H9 (cell line): ENCODE results near the gene POLDIP3. TPM values are rescaled to one million over a fixed set of nuclear protein-coding genes. Genes with fewer than 3 reads are reported as not detected.
"Not testable (repeated sequence)": the region's sequence is repeated elsewhere in the genome, so short reads cannot be mapped to it uniquely, and the experiment has no call there.

ENCODE experiments used
- DNase-seq: peaks from one replicate; pipeline ENCODE4 v3.0.0-alpha.2; 2017
- H2AFZ ChIP-seq: one replicate; pipeline ENCODE4 v1.6.1; 2013; ENCODE audit warnings: mild to moderate bottlenecking, low read length, control low read depth, moderate library complexity
- H2AK5ac ChIP-seq: 2 replicates; pipeline ENCODE4 v1.6.1; 2013; ENCODE audit warnings: low read length, control low read depth, mixed read lengths; ENCODE audit not compliant: insufficient read length
- H2BK120ac ChIP-seq: one replicate; pipeline ENCODE4 v1.6.1; 2013; ENCODE audit warnings: low read depth, mild to moderate bottlenecking, low read length, control low read depth, inconsistent platforms; ENCODE audit not compliant: poor library complexity, severe bottlenecking
- H2BK12ac ChIP-seq: 2 replicates; pipeline ENCODE4 v1.6.1; 2013; ENCODE audit warnings: low read length, control low read depth, mixed read lengths, low read depth; ENCODE audit not compliant: insufficient read length
- H2BK15ac ChIP-seq: 2 replicates; pipeline ENCODE4 v1.6.1; 2013; ENCODE audit warnings: low read depth, low read length, control low read depth
- H2BK20ac ChIP-seq: one replicate; pipeline ENCODE4 v1.6.1; 2013; ENCODE audit warnings: low read depth, mild to moderate bottlenecking, low read length, control low read depth, inconsistent platforms; ENCODE audit not compliant: poor library complexity, severe bottlenecking
- H2BK5ac ChIP-seq: 2 replicates; pipeline ENCODE4 v1.6.1; 2013; ENCODE audit warnings: low read length, control low read depth, mixed read lengths; ENCODE audit not compliant: insufficient read length
- H3K14ac ChIP-seq: 2 replicates; pipeline ENCODE4 v1.6.1; 2013; ENCODE audit warnings: low read length, control low read depth; ENCODE audit not compliant: insufficient read depth
- H3K18ac ChIP-seq: 2 replicates; pipeline ENCODE4 v1.6.1; 2013; ENCODE audit warnings: low read depth, mild to moderate bottlenecking, mixed read lengths, low read length, control low read depth; ENCODE audit not compliant: insufficient read length
- H3K23ac ChIP-seq: 2 replicates; pipeline ENCODE4 v1.6.1; 2013; ENCODE audit warnings: low read length, control low read depth, mixed read lengths, low read depth; ENCODE audit not compliant: insufficient read length
- H3K23me2 ChIP-seq: 2 replicates; pipeline ENCODE4 v1.6.1; 2013; ENCODE audit warnings: low read depth, mild to moderate bottlenecking, mixed read lengths, low read length, control low read depth; ENCODE audit not compliant: insufficient read length, poor library complexity, severe bottlenecking
- H3K27ac ChIP-seq: 2 replicates; pipeline ENCODE4 v1.5.1; 2013; ENCODE audit warnings: low read length, control low read depth, mixed read lengths, low read depth; ENCODE audit not compliant: insufficient read length
- H3K27me3 ChIP-seq: 2 replicates; pipeline ENCODE4 v1.6.1; 2013; ENCODE audit warnings: low read length, control low read depth, inconsistent platforms; ENCODE audit not compliant: insufficient read depth
- H3K4ac ChIP-seq: 2 replicates; pipeline ENCODE4 v1.6.1; 2013; ENCODE audit warnings: low read depth, mild to moderate bottlenecking, control low read depth, inconsistent platforms, low read length, moderate library complexity
- H3K4me1 ChIP-seq: 2 replicates; pipeline ENCODE4 v1.6.1; 2013; ENCODE audit warnings: low read length, control low read depth, inconsistent platforms; ENCODE audit not compliant: insufficient read depth
- H3K4me2 ChIP-seq: 2 replicates; pipeline ENCODE4 v1.6.1; 2013; ENCODE audit warnings: low read length, control low read depth, mixed read lengths; ENCODE audit not compliant: insufficient read length, insufficient read depth
- H3K56ac ChIP-seq: 2 replicates; pipeline ENCODE4 v1.6.1; 2013; ENCODE audit warnings: low read depth, mild to moderate bottlenecking, mixed read lengths, low read length, control low read depth; ENCODE audit not compliant: insufficient read length
- H3K79me1 ChIP-seq: 2 replicates; pipeline ENCODE4 v1.6.1; 2013; ENCODE audit warnings: low read depth, mild to moderate bottlenecking, moderate library complexity, low read length, control low read depth, inconsistent platforms; ENCODE audit not compliant: insufficient read depth, poor library complexity, severe bottlenecking
- H3K79me2 ChIP-seq: 2 replicates; pipeline ENCODE4 v1.6.1; 2013; ENCODE audit warnings: low read length, control low read depth, inconsistent platforms; ENCODE audit not compliant: insufficient read depth
- H3K9ac ChIP-seq: 2 replicates; pipeline ENCODE4 v1.6.1; 2013; ENCODE audit warnings: low read length, control low read depth, mixed read lengths; ENCODE audit not compliant: insufficient read length; ENCODE audit errors: extremely low read depth
- H3K9me3 ChIP-seq: one replicate; pipeline ENCODE4 v1.6.1; 2013; ENCODE audit warnings: low read depth, low read length, inconsistent platforms; ENCODE audit not compliant: control insufficient read depth
- H3T11ph ChIP-seq: one replicate; pipeline ENCODE4 v1.6.1; 2013; ENCODE audit warnings: mild to moderate bottlenecking, low read length, control low read depth, inconsistent platforms
- H4K20me1 ChIP-seq: one replicate; pipeline ENCODE4 v1.6.1; 2013; ENCODE audit not compliant: control insufficient read depth, insufficient read length, insufficient read depth
- H4K5ac ChIP-seq: 2 replicates; pipeline ENCODE4 v1.6.1; 2013; ENCODE audit warnings: low read depth, mild to moderate bottlenecking, mixed read lengths, low read length, control low read depth; ENCODE audit not compliant: insufficient read length
- H4K8ac ChIP-seq: replicated peaks from 2 replicates; pipeline ENCODE4 v1.6.1; 2013; ENCODE audit warnings: low read length, control low read depth, mixed read lengths, low read depth; ENCODE audit not compliant: insufficient read length
- H4K91ac ChIP-seq: 2 replicates; pipeline ENCODE4 v1.6.1; 2013; ENCODE audit warnings: low read depth, mild to moderate bottlenecking, moderate library complexity, mixed read lengths, low read length, control low read depth; ENCODE audit not compliant: insufficient read length
- H3K27ac Mint-ChIP-seq, 3 experiments: 2 replicates in 2 of 3; 3 replicates in 1 of 3; pipeline ENCODE4 v1.8.0; 2020 to 2021; ENCODE audit warnings: mixed read lengths in 3 of 3, mild to moderate bottlenecking in 1 of 3, moderate library complexity in 1 of 3
- H3K27me3 Mint-ChIP-seq: 2 replicates; pipeline ENCODE4 v1.8.0; 2021; ENCODE audit warnings: low read depth, mild to moderate bottlenecking, moderate library complexity, mixed read lengths
- H3K36me3 Mint-ChIP-seq, 3 experiments: 2 replicates in 2 of 3; 3 replicates in 1 of 3; pipeline ENCODE4 v1.8.0; 2020 to 2021; ENCODE audit warnings: low read depth in 3 of 3, mixed read lengths in 3 of 3; ENCODE audit not compliant: insufficient read depth in 1 of 3
- H3K4me1 Mint-ChIP-seq, 2 experiments: 2 replicates each; pipeline ENCODE4 v1.8.0; 2020; ENCODE audit warnings: mixed read lengths in 2 of 2
- H3K4me3 Mint-ChIP-seq, 2 experiments: 2 replicates in 1 of 2; 3 replicates in 1 of 2; pipeline ENCODE4 v1.8.0; 2020 to 2021; ENCODE audit warnings: mild to moderate bottlenecking in 2 of 2, mixed read lengths in 2 of 2, moderate library complexity in 1 of 2
- H3K9me3 Mint-ChIP-seq, 2 experiments: 2 replicates in 1 of 2; 3 replicates in 1 of 2; pipeline ENCODE4 v1.8.0; 2020; ENCODE audit warnings: mild to moderate bottlenecking in 2 of 2, mixed read lengths in 2 of 2, moderate library complexity in 1 of 2
- CTCF ChIP-seq: fragments of 200-600 bp; sonication (generic); conservative IDR thresholded peaks from 3 replicates; pipeline ENCODE4 v1.8.0; 2021; ENCODE audit warnings: antibody characterized with exemption, mild to moderate bottlenecking
- WGBS: extraction: QIAGEN DNeasy Blood & Tissue Kit; methylation state at CpG from one replicate; pipeline ENCODE4 v1.1.7; 2013; ENCODE audit warnings: missing lambda C conversion rate, low lambda C conversion rate, mixed read lengths; ENCODE audit not compliant: insufficient read length; ENCODE audit errors: extremely low coverage; 5-methylcytosine and 5-hydroxymethylcytosine counted together
- total RNA-seq: library from RNA; stranded (reverse); gene quantifications from 2 replicates; pipeline ENCODE4 v1.2.1, GENCODE V29; 2021

Gene POLDIP3
- total RNA-seq, 1 experiment from 2014 or later: 90.8 TPM

GRCh38 chr22:42544686-42545085 is 70.0 kb downstream of the POLDIP3 start:
- peaks cover 54% of the 10 kb centered on the region for H3K27me3 Mint-ChIP-seq
- no peak overlapping the region for H4K8ac ChIP-seq
- H3K4me2 ChIP-seq: no peak overlapping the region
- WGBS: no CpG with 5 or more reads among the region's 2 CpGs
- H3K9me3 ChIP-seq: no peaks in the 10 kb centered on the region
- no peak overlapping the region for H3T11ph ChIP-seq
- peaks cover 3% of the 10 kb centered on the region; the same call in 1 of the 2 replicates for H3K27me3 ChIP-seq
- H3K27ac Mint-ChIP-seq: no peak overlapping the region
- no peak overlapping the region for H3K56ac ChIP-seq
- H3K14ac ChIP-seq: no peak overlapping the region
- no peak overlapping the region for H2AK5ac ChIP-seq
- H3K23ac ChIP-seq: no peak overlapping the region
- peaks cover 11 to 12% of the 10 kb centered on the region in 2 experiments for H3K4me1 Mint-ChIP-seq
- no peak overlapping the region for H4K91ac ChIP-seq
- H3K18ac ChIP-seq: no peak overlapping the region
- no peaks in the 10 kb centered on the region for H3K79me2 ChIP-seq
- TF ChIP-seq CTCF: no peak
- no peak overlapping the region for H2BK12ac ChIP-seq
- H2BK15ac ChIP-seq: no peak overlapping the region
- H3K27ac ChIP-seq: no peak overlapping the region
- H2BK20ac ChIP-seq: no peak overlapping the region
- H3K79me1 ChIP-seq: no peaks in the 10 kb centered on the region
- H4K5ac ChIP-seq: no peak overlapping the region
- no peaks in the 10 kb centered on the region for H3K4me1 ChIP-seq
- DNase-seq: no peak
- peaks cover 0 to 5% of the 10 kb centered on the region in 2 experiments; a peak in 2 of 5 replicates for H3K9me3 Mint-ChIP-seq
- no peak overlapping the region for H2AFZ ChIP-seq
- H2BK120ac ChIP-seq: no peak overlapping the region
- no peaks in the 10 kb centered on the region for H3K23me2 ChIP-seq
- H3K4me3 Mint-ChIP-seq: no peak overlapping the region
- H4K20me1 ChIP-seq: no peaks in the 10 kb centered on the region
- no peaks in the 10 kb centered on the region for H3K36me3 Mint-ChIP-seq
- H3K4ac ChIP-seq: no peak overlapping the region
- no peak overlapping the region for H2BK5ac ChIP-seq
- no peak overlapping the region for H3K9ac ChIP-seq

GRCh38 chr22:42539236-42539771 is 75.4 kb downstream of the POLDIP3 start:
- not testable (repeated sequence) for H3K27ac Mint-ChIP-seq, H3K18ac ChIP-seq, H3K27me3 ChIP-seq, H3K4me1 Mint-ChIP-seq, H3K9me3 ChIP-seq, H3K14ac ChIP-seq, H3K9me3 Mint-ChIP-seq, H4K5ac ChIP-seq, H3K9ac ChIP-seq, H3K27ac ChIP-seq, H3K23ac ChIP-seq, H4K91ac ChIP-seq, H3K36me3 Mint-ChIP-seq, H4K8ac ChIP-seq, H2BK120ac ChIP-seq, H3T11ph ChIP-seq, H2BK5ac ChIP-seq, H2AFZ ChIP-seq, H3K79me2 ChIP-seq, H3K79me1 ChIP-seq, H3K56ac ChIP-seq, H3K4me3 Mint-ChIP-seq, H3K4me2 ChIP-seq, H2BK12ac ChIP-seq, H3K4ac ChIP-seq, DNase-seq, H2BK20ac ChIP-seq, H3K23me2 ChIP-seq, H3K4me1 ChIP-seq, H4K20me1 ChIP-seq, H2BK15ac ChIP-seq, H2AK5ac ChIP-seq
- WGBS: no CpG with 5 or more reads among the region's 11 CpGs
- peaks cover 19% of the 10 kb centered on the region for H3K27me3 Mint-ChIP-seq
